Measurements from ENCODE around the gene PHF19. TPM values are rescaled to one million over a fixed set of nuclear protein-coding genes. Genes with fewer than 3 reads are reported as not detected.

Gene PHF19
- total RNA-seq, 2 experiments from 2014 or later, result 331 to 351 TPM

GRCh38 chr9:120886490-120886967 is 9.5 kb upstream of the PHF19 start:
- Mint-ChIP-seq H3K36me3 (ENCODE audit: low read depth) (peaks cover 16% of the 10 kb centered on the region), H3K4me3 (no peak overlapping the region), H3K27me3 (no peaks in the 10 kb centered on the region), H3K27ac (peak overlapping the region; percentile 69), H3K9me3 (no peaks in the 10 kb centered on the region), H3K4me1 (peaks cover 84% of the 10 kb centered on the region)
- DNase-seq, result no peak
- CTCF ChIA-PET, result interaction anchor here (1.1 to 3.3 kb wide), 5 partner anchors 9 to 41 kb away, joined by 3 to 18 read pairs (median 4); partner anchors contain the start of gene PHF19
- POLR2A ChIA-PET, result no interaction called here

GRCh38 chr9:120885958-120886357 is 9.0 kb upstream of the PHF19 start:
- no peaks in the 10 kb centered on the region for H3K9me3 Mint-ChIP-seq
- ChIA-PET POLR2A (no interaction called here), CTCF (interaction anchor here (0.7 to 3.3 kb wide), 5 partner anchors 9 to 42 kb away, joined by 3 to 18 read pairs (median 4); partner anchors contain the start of gene PHF19)

GRCh38 chr9:120885457-120885856 is 8.5 kb upstream of the PHF19 start:
- Mint-ChIP-seq H3K4me3 (no peak overlapping the region), H3K9me3 (no peaks in the 10 kb centered on the region), H3K27me3 (no peaks in the 10 kb centered on the region), H3K27ac (no peak overlapping the region), H3K4me1 (peaks cover 84% of the 10 kb centered on the region), H3K36me3 (ENCODE audit: low read depth) (peaks cover 16% of the 10 kb centered on the region)
- POLR2A ChIA-PET, result no interaction called here
- CTCF ChIA-PET, result interaction anchor here (0.7 to 3.3 kb wide), 5 partner anchors 8 to 42 kb away, joined by 3 to 18 read pairs (median 4); partner anchors contain the start of gene PHF19
- DNase-seq, result no peak

More at GRCh38 chr9:120885958-120886357, 9.0 kb upstream of the PHF19 start:
- no peaks in the 10 kb centered on the region for H3K27me3 Mint-ChIP-seq
- no peak overlapping the region for H3K4me3 Mint-ChIP-seq
- peaks cover 16% of the 10 kb centered on the region for H3K36me3 Mint-ChIP-seq (ENCODE audit: low read depth)
- peak overlapping the region; percentile 59 for H3K27ac Mint-ChIP-seq
- no peak for DNase-seq
- H3K4me1 Mint-ChIP-seq, result peaks cover 84% of the 10 kb centered on the region

- Mint-ChIP-seq H3K4me3 (no peak overlapping the region), H3K36me3 (ENCODE audit: low read depth) (peaks cover 19% of the 10 kb centered on the region), H3K27ac (peak overlapping the region; percentile 3), H3K9me3 (no peaks in the 10 kb centered on the region), H3K4me1 (peaks cover 84% of the 10 kb centered on the region), H3K27me3 (no peaks in the 10 kb centered on the region)
- DNase-seq, result no peak
- ChIA-PET CTCF (interaction anchor here (0.6 to 2.4 kb wide), 9 partner anchors 9 to 255 kb away, joined by 3 to 12 read pairs (median 5); no protein-coding TSS in a partner anchor), POLR2A (interaction anchor here (0.6 kb wide), 2 partner anchors 42 to 51 kb away, joined by 3 to 6 read pairs; no protein-coding TSS in a partner anchor)
These were observed 6.6 kb upstream of the PHF19 start for GRCh38 chr9:120883608-120883996.

- Mint-ChIP-seq H3K4me1 (peaks cover 84% of the 10 kb centered on the region), H3K4me3 (no peak overlapping the region), H3K36me3 (ENCODE audit: low read depth) (peaks cover 19% of the 10 kb centered on the region), H3K27me3 (no peaks in the 10 kb centered on the region), H3K27ac (peak overlapping the region; percentile 69), H3K9me3 (no peaks in the 10 kb centered on the region)
- DNase-seq, result no peak
- ChIA-PET POLR2A (no interaction called here), CTCF (interaction anchor here (1.0 to 2.4 kb wide), 7 partner anchors 9 to 48 kb away, joined by 4 to 12 read pairs (median 5); no protein-coding TSS in a partner anchor)
These were observed 6.1 kb upstream of the PHF19 start for GRCh38 chr9:120882935-120883607.

GRCh38 chr9:120879446-120879845 is 2.5 kb upstream of the PHF19 start:
- peaks cover 39% of the 10 kb centered on the region for H3K36me3 Mint-ChIP-seq (ENCODE audit: low read depth)
- ChIA-PET POLR2A (interaction anchor here (0.6 to 2.8 kb wide), 2 partner anchors 12 to 52 kb away, joined by 3 to 11 read pairs; no protein-coding TSS in a partner anchor), CTCF (interaction anchor here (1.0 to 1.6 kb wide), 2 partner anchors 12 to 62 kb away, joined by 3 to 6 read pairs; no protein-coding TSS in a partner anchor)
- H3K4me1 Mint-ChIP-seq, result peaks cover 78% of the 10 kb centered on the region
- H3K4me3 Mint-ChIP-seq, result peak overlapping the region; percentile 89
- no peak for DNase-seq
- H3K27me3 Mint-ChIP-seq, result no peaks in the 10 kb centered on the region
- peak overlapping the region; percentile 98 for H3K27ac Mint-ChIP-seq
- H3K9me3 Mint-ChIP-seq, result no peaks in the 10 kb centered on the region

- DNase-seq, result peak; percentile 46
- Mint-ChIP-seq H3K27me3 (no peaks in the 10 kb centered on the region), H3K36me3 (ENCODE audit: low read depth) (peaks cover 44% of the 10 kb centered on the region), H3K4me1 (peaks cover 78% of the 10 kb centered on the region), H3K27ac (peak overlapping the region; percentile 98), H3K9me3 (no peaks in the 10 kb centered on the region), H3K4me3 (peak overlapping the region; percentile 89)
- ChIA-PET CTCF (interaction anchor here (0.7 to 1.6 kb wide), 4 partner anchors 13 to 63 kb away, joined by 3 to 6 read pairs (median 3); no protein-coding TSS in a partner anchor), POLR2A (interaction anchor here (0.7 to 2.8 kb wide), 5 partner anchors 10 to 51 kb away, joined by 3 to 11 read pairs (median 6); no protein-coding TSS in a partner anchor)
These were observed 1.5 kb upstream of the PHF19 start for GRCh38 chr9:120878188-120879130.

- DNase-seq, result peak; percentile 75
- Mint-ChIP-seq H3K9me3 (no peaks in the 10 kb centered on the region), H3K4me3 (peak overlapping the region; percentile 89), H3K4me1 (peaks cover 81% of the 10 kb centered on the region), H3K36me3 (ENCODE audit: low read depth) (peaks cover 54% of the 10 kb centered on the region), H3K27ac (peak overlapping the region; percentile 98), H3K27me3 (no peaks in the 10 kb centered on the region)
- ChIA-PET POLR2A (interaction anchor here (1.0 to 2.8 kb wide), 5 partner anchors 14 to 52 kb away, joined by 3 to 11 read pairs (median 5); no protein-coding TSS in a partner anchor), CTCF (interaction anchor here (1.0 to 1.6 kb wide), 4 partner anchors 8 to 46 kb away, joined by 3 to 6 read pairs (median 4); no protein-coding TSS in a partner anchor)
These were observed 467 bp upstream of the PHF19 start for GRCh38 chr9:120877276-120878034.

GRCh38 chr9:120875954-120876841 is 790 bp downstream of the PHF19 start:
- POLR2A ChIA-PET, result interaction anchor here (0.5 to 1.8 kb wide), 4 partner anchors 14 to 49 kb away, joined by 3 to 6 read pairs (median 4); no protein-coding TSS in a partner anchor
- Mint-ChIP-seq H3K27ac (peak overlapping the region; percentile 96), H3K36me3 (ENCODE audit: low read depth) (peaks cover 65% of the 10 kb centered on the region), H3K4me1 (peaks cover 82% of the 10 kb centered on the region), H3K4me3 (peak overlapping the region; percentile 90), H3K27me3 (no peaks in the 10 kb centered on the region), H3K9me3 (no peaks in the 10 kb centered on the region)
- CTCF ChIA-PET, result interaction anchor here (0.8 to 3.9 kb wide), 4 partner anchors 10 to 28 kb away, joined by 3 to 18 read pairs (median 4); no protein-coding TSS in a partner anchor
- DNase-seq, result peak; percentile 93

- no peak for DNase-seq
- Mint-ChIP-seq H3K27me3 (no peaks in the 10 kb centered on the region), H3K27ac (peak overlapping the region; percentile 96), H3K4me3 (peak overlapping the region; percentile 90), H3K36me3 (ENCODE audit: low read depth) (peaks cover 70% of the 10 kb centered on the region), H3K9me3 (no peaks in the 10 kb centered on the region), H3K4me1 (peaks cover 79% of the 10 kb centered on the region)
- POLR2A ChIA-PET, result no interaction called here
- CTCF ChIA-PET, result interaction anchor here (3.9 kb wide), 1 partner anchor 11 kb away, joined by 18 read pairs; no protein-coding TSS in a partner anchor
These were observed 1.4 kb downstream of the PHF19 start for GRCh38 chr9:120875643-120875953.

GRCh38 chr9:120875195-120875565 is 1.8 kb downstream of the PHF19 start:
- H3K27me3 Mint-ChIP-seq, result no peaks in the 10 kb centered on the region
- peaks cover 77% of the 10 kb centered on the region for H3K4me1 Mint-ChIP-seq
- H3K36me3 Mint-ChIP-seq (ENCODE audit: low read depth), result peaks cover 74% of the 10 kb centered on the region
- ChIA-PET POLR2A (no interaction called here), CTCF (interaction anchor here (3.9 kb wide), 1 partner anchor 11 kb away, joined by 18 read pairs; no protein-coding TSS in a partner anchor)
- no peak for DNase-seq
- peak overlapping the region; percentile 96 for H3K27ac Mint-ChIP-seq
- no peaks in the 10 kb centered on the region for H3K9me3 Mint-ChIP-seq
- H3K4me3 Mint-ChIP-seq, result peak overlapping the region; percentile 90

Data from activated CD4-positive, alpha-beta T cell treated with anti-CD3 and anti-CD28 coated beads, Interleukin-2, amount 10 ng/mL, durations not matched to agents 7 days and 5 days (primary cell).